HepG2 (cell line): ENCODE measurements around the gene ZNF800. TPM values are rescaled to one million over a fixed set of nuclear protein-coding genes. Genes with fewer than 3 reads are reported as not detected.

Experiments
- ATAC-seq: fragments of 200-7000 bp; cut with Tn5 transposase; 3 replicates; pipeline ENCODE4 v1.9.1; 2020; ENCODE audit warnings: mild to moderate bottlenecking, moderate library complexity
- BruUV-seq: library from RNA; stranded (reverse); fragments of 400-500 nt; replicated peaks from 2 replicates; lab custom pipeline; 2021; lab: Mats Ljungman, UMichigan
- CTCF ChIA-PET: fragments of 300-600 bp; formaldehyde crosslinking; extraction: SDS; loops from one replicate; lab custom pipeline; 2021; ENCODE audit warnings: low total read pairs, inconsistent platforms, low intra/inter-chr PET ratio; lab: Yijun Ruan, JAX
- POLR2A ChIA-PET: fragments of 350-600 bp; sonication (Branson Sonifier 250); formaldehyde crosslinking; loops from one replicate; lab custom pipeline; 2020; ENCODE audit warnings: antibody characterized with exemption, inconsistent platforms; lab: Yijun Ruan, JAX
- DNase-seq: peaks from one replicate; pipeline ENCODE4 v3.0.0-alpha.2; 2015; ENCODE audit warnings: low spot score
- FAIRE-seq: peaks from 3 replicates; lab custom pipeline; 2011; peaks lifted over from hg19 to GRCh38; lab: Jason Lieb, UNC
- H2AFZ ChIP-seq: one replicate; pipeline ENCODE4 v1.6.1; 2011; ENCODE audit warnings: low read length, inconsistent platforms
- H3K27ac ChIP-seq: fragments of 300-600 bp; 3 replicates; pipeline ENCODE4 v1.8.0; 2011; ENCODE audit warnings: mixed run types, mild to moderate bottlenecking, mixed read lengths, low read length, inconsistent platforms; ENCODE audit not compliant: insufficient read depth; ENCODE audit errors: extremely low read length
- H3K27me3 ChIP-seq, 2 experiments: fragments of 200-600 bp in 1 of 2; 2 replicates in 1 of 2; 3 replicates in 1 of 2; pipeline versions ENCODE4 v1.6.0 to v1.8.0; 2011; ENCODE audit warnings: low read length in 2 of 2, mild to moderate bottlenecking in 2 of 2, moderate library complexity in 2 of 2, inconsistent platforms in 1 of 2; ENCODE audit not compliant: insufficient read depth in 2 of 2, control insufficient read depth in 1 of 2
- H3K36me3 ChIP-seq, 2 experiments: fragments of 200-600 bp in 1 of 2; replicated peaks in 1 of 2; 2 replicates in 1 of 2; 3 replicates in 1 of 2; pipeline versions ENCODE4 v1.5.1 to v1.8.0; 2011; ENCODE audit warnings: low read length in 2 of 2, inconsistent platforms in 1 of 2; ENCODE audit not compliant: insufficient read depth in 2 of 2, control insufficient read depth in 1 of 2
- H3K4me1 ChIP-seq: 2 replicates; pipeline ENCODE4 v1.5.1; 2012; ENCODE audit warnings: low read length, inconsistent platforms; ENCODE audit not compliant: insufficient read depth
- H3K4me2 ChIP-seq: 2 replicates; pipeline ENCODE4 v1.6.0; 2011; ENCODE audit warnings: low read depth, low read length, inconsistent platforms
- H3K4me3 ChIP-seq, 3 experiments: fragments of 200-600 bp in 1 of 3; sonication (generic), shearing (Covaris generic) in 1 of 3; replicated peaks in 1 of 3; 2 replicates each; pipeline ENCODE4 v1.5.1; 2011 to 2016; ENCODE audit warnings: low read length in 3 of 3, inconsistent platforms in 2 of 3, low read depth in 2 of 3, mild to moderate bottlenecking in 2 of 3, control low read depth in 1 of 3, mixed read lengths in 1 of 3; ENCODE audit not compliant: insufficient read depth in 1 of 3
- H3K79me2 ChIP-seq: one replicate; pipeline ENCODE4 v1.6.1; 2011; ENCODE audit warnings: low read length, inconsistent platforms; ENCODE audit not compliant: insufficient read depth
- H3K9ac ChIP-seq: 2 replicates; pipeline ENCODE4 v1.6.0; 2011; ENCODE audit warnings: mild to moderate bottlenecking, low read depth, low read length, inconsistent platforms; ENCODE audit not compliant: insufficient read depth
- H3K9me3 ChIP-seq: 2 replicates; pipeline ENCODE4 v1.5.1; 2012; ENCODE audit warnings: mild to moderate bottlenecking, low read length
- H4K20me1 ChIP-seq: 2 replicates; pipeline ENCODE4 v1.6.0; 2011; ENCODE audit warnings: inconsistent platforms, mild to moderate bottlenecking, low read length, moderate library complexity; ENCODE audit not compliant: insufficient read depth
- CENPT ChIP-seq: sonication (generic); formaldehyde crosslinking; IDR thresholded peaks from 2 replicates; pipeline ENCODE4 v1.8.0; 2022; ENCODE audit warnings: low read depth, mild to moderate bottlenecking, moderate library complexity, missing genetic modification reagents
- CENPX ChIP-seq: sonication (generic); formaldehyde crosslinking; IDR thresholded peaks from 2 replicates; pipeline ENCODE4 v1.9.0; 2021; ENCODE audit warnings: mild to moderate bottlenecking, missing genetic modification reagents, moderate library complexity
- MBNL3 ChIP-seq: fragments of 250-450 bp; sonication (Bioruptor Pico); conservative IDR thresholded peaks from 2 replicates; pipeline ENCODE4 v1.8.0; 2022; ENCODE audit warnings: mild to moderate bottlenecking, inconsistent platforms
- NAIF1 ChIP-seq: sonication (generic); formaldehyde crosslinking; IDR thresholded peaks from 2 replicates; pipeline ENCODE4 v1.5.0; 2020; ENCODE audit warnings: mild to moderate bottlenecking, missing genetic modification reagents, borderline replicate concordance
- STAG1 ChIP-seq: sonication (generic); formaldehyde crosslinking; IDR thresholded peaks from 2 replicates; pipeline ENCODE4 v1.4.0; 2020; ENCODE audit warnings: missing genetic modification reagents
- ZFYVE20 ChIP-seq: sonication (generic); formaldehyde crosslinking; IDR thresholded peaks from 2 replicates; pipeline ENCODE4 v1.8.0; 2023; ENCODE audit warnings: low read depth, mild to moderate bottlenecking, moderate library complexity, missing genetic modification reagents, borderline replicate concordance
- ZNF264 ChIP-seq: sonication (generic); formaldehyde crosslinking; IDR thresholded peaks from 2 replicates; pipeline ENCODE4 v1.4.0; 2020; ENCODE audit warnings: missing genetic modification reagents
- ZNF282 ChIP-seq: fragments of 450-650 bp; IDR thresholded peaks from 2 replicates; pipeline ENCODE4 v1.6.1; 2018; ENCODE audit not compliant: partially characterized antibody
- ZNF550 ChIP-seq: sonication (generic); formaldehyde crosslinking; IDR thresholded peaks from 2 replicates; pipeline ENCODE4 v1.4.0; 2020; ENCODE audit warnings: mild to moderate bottlenecking, missing genetic modification reagents, borderline replicate concordance
- ZNF569 ChIP-seq: sonication (generic); formaldehyde crosslinking; IDR thresholded peaks from 2 replicates; pipeline ENCODE4 v1.5.0; 2020; ENCODE audit warnings: mild to moderate bottlenecking, missing genetic modification reagents, moderate library complexity, borderline replicate concordance
- WGBS: methylation state at CpG from one replicate; pipeline ENCODE4 v1.1.6; 2017; ENCODE audit warnings: low lambda C conversion rate; 5-methylcytosine and 5-hydroxymethylcytosine counted together
- in situ Hi-C: cut with HindIII; loops from 2 replicates; pipeline ENCODE4 v1.10.0; 2017; ENCODE audit warnings: low pct_unique_long_range_greater_than_20kb; ENCODE audit not compliant: extremely low pct_ligation_motif_present
- intact Hi-C: fragments of 100-400 bp; cut with micrococcal nuclease; formaldehyde crosslinking; loops from one replicate; pipeline ENCODE4 v1.10.0; 2022; ENCODE audit not compliant: unreplicated experiment
- polyA plus RNA-seq, 8 experiments: library from polyadenylated mRNA; depleted of rRNA in 3 of 8; stranded (reverse) in 7 of 8; unstranded in 1 of 8; fragments of >200 nt; fragmentation: Illumina TruSeq in 4 of 8; extraction: Trizol in 4 of 8; gene quantifications; 2 replicates each; pipeline versions ENCODE4 v1.2.1 to v1.2.3, GENCODE V29; 2011 to 2016; ENCODE audit warnings: low read depth in 4 of 8, missing spikeins in 1 of 8, mixed read lengths in 1 of 8; ENCODE audit not compliant: insufficient read depth in 1 of 8
- total RNA-seq, 5 experiments: library from RNA; depleted of rRNA; stranded (reverse); fragments of >200 nt; fragmentation: Illumina TruSeq; extraction: Trizol; gene quantifications; 2 replicates each; pipeline ENCODE4 v1.2.3, GENCODE V29; 2016; ENCODE audit warnings: low read depth in 1 of 5

The ZNF800 gene
- total and polyA plus RNA-seq, 2 of the 13 experiments (the other 11 are each of a cell fraction or from before 2014, with no cell fraction given): 7.1 to 12.7 TPM

DNA sequence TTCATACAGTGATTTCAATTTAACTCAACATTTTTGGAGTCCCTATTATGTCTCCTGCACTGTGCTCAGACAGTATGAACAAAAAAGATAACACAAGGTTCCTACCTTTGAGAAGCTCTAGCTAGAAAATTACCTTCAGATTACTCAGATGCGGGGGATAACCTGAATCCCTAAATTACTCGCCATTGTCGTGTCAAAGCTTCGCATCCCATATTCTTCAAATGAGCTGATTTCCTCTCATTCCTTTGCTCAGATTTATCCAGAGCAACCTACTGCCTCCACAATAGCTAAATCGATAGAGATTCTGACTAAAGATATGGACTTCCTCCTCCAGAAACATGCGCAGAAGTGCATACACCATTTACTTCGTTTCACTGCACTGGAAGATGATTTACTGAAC is 42.6 kb downstream of the ZNF800 start:
- Histone ChIP-seq H3K9me3 (no peaks in the 10 kb centered on the region), H3K4me3 (no peak overlapping the region)
- ATAC-seq: no peak
- in situ Hi-C loops: no loop called here
- DNase-seq: no peak
- WGBS: 93% methylated on average over 7 of the region's 7 CpGs
- POLR2A ChIA-PET: no interaction called here
- TF ChIP-seq ZNF282 (no peak), NAIF1 (CRISPR knock-in tag) (no peak), STAG1 (CRISPR knock-in tag) (no peak), CENPX (CRISPR knock-in tag) (no peak), ZNF569 (CRISPR knock-in tag) (no peak), ZNF264 (no peak), CENPT (CRISPR knock-in tag) (no peak), ZFYVE20 (CRISPR knock-in tag) (no peak), MBNL3 (CRISPR knock-in tag) (no peak), ZNF550 (CRISPR knock-in tag) (no peak)
- TF ChIP-seq, all 625 proteins: peak for 0
- Histone ChIP-seq H4K20me1 (no peaks in the 10 kb centered on the region), H3K27ac (no peak overlapping the region), H2AFZ (no peak overlapping the region), H3K4me2 (no peak overlapping the region), H3K9ac (no peak overlapping the region), H3K27me3 (peaks cover 0 to 5% of the 10 kb centered on the region in 2 experiments; a peak in 2 of 5 replicates), H3K36me3 (no peaks in the 10 kb centered on the region), H3K79me2 (no peaks in the 10 kb centered on the region), H3K4me1 (peaks cover 6% of the 10 kb centered on the region; the same call in 1 of the 2 replicates)
- CTCF ChIA-PET: no interaction called here
- BruUV-seq: no TSS peak
- intact Hi-C loops: loop anchor here (2.0 to 5.0 kb wide), 3 partner anchors 97 to 279 kb away; no protein-coding TSS in a partner anchor
- FAIRE-seq: no peak
